ENCODE results near the gene NAV2.

- no peak for TF ChIP-seq CTCF (optimal IDR thresholded peaks at IDR 0.05 in 1 of 3, IDR thresholded peaks at IDR 0.05 in 1 of 3, conservative IDR thresholded peaks at IDR 0.05 in 1 of 3; ENCODE audit: extremely low read depth in 1 of 3, insufficient read depth in 2 of 3, low read length in 3 of 3)
- TF ChIP-seq EZH2 (IDR thresholded peaks at IDR 0.05; ENCODE audit: low read length): no peak
Observed at GRCh38 chr11:19892387-19892786, 179.8 kb downstream of the NAV2 start.
